NK-92 treated with Interleukin-12 subunit alpha and Interleukin-12 subunit beta, amount 100 ng/mL, for 24 hours (cell line): ENCODE results near the gene M6PR.

Experiments used
- DNase-seq: peaks from one replicate; lab custom pipeline; 2025; lab: John Stamatoyannopoulos, UW

Gene M6PR

GRCh38 chr12:8949342-8950220 is at the start of gene M6PR:
TSS of gene M6PR (minus strand) at chr12:8949645. CDS start at chr12:8946404, 3,241 bp downstream.
- DNase-seq, result peak; percentile 89

GRCh38 chr12:8996682-8997405 is 47.4 kb upstream of the M6PR start:
- DNase-seq, result no peak

- DNase-seq, result no peak
Observed at GRCh38 chr12:8995021-8995775, 45.8 kb upstream of the M6PR start.

GRCh38 chr12:8993827-8994226 is 44.4 kb upstream of the M6PR start:
- no peak for DNase-seq

- DNase-seq, result no peak
Observed at GRCh38 chr12:8991371-8992345, 42.2 kb upstream of the M6PR start.

- DNase-seq, result no peak
Observed at GRCh38 chr12:8989413-8989812, 40.0 kb upstream of the M6PR start, which contains the start of gene KLRG1. TSS of gene KLRG1 (plus strand) at chr12:8989546. CDS start at chr12:8989636, 90 bp downstream.

GRCh38 chr12:8987685-8988084 is 38.2 kb upstream of the M6PR start:
- DNase-seq, result no peak

- no peak for DNase-seq
Observed at GRCh38 chr12:8987163-8987562, 37.7 kb upstream of the M6PR start.

- DNase-seq, result no peak
Observed at GRCh38 chr12:8985213-8985754, 35.8 kb upstream of the M6PR start.

- DNase-seq, result no peak
Observed at GRCh38 chr12:8980137-8980536, 30.7 kb upstream of the M6PR start.

- no peak for DNase-seq
Observed at GRCh38 chr12:8970432-8970831, 21.0 kb upstream of the M6PR start.

- no peak for DNase-seq
Observed at GRCh38 chr12:8969861-8970411, 20.5 kb upstream of the M6PR start.

GRCh38 chr12:8968761-8969160 is 19.3 kb upstream of the M6PR start:
- DNase-seq, result no peak

GRCh38 chr12:8960176-8960575 is 10.7 kb upstream of the M6PR start:
- DNase-seq, result no peak

GRCh38 chr12:8958066-8958465 is 8.6 kb upstream of the M6PR start:
- no peak for DNase-seq

- no peak for DNase-seq
Observed at GRCh38 chr12:8957561-8957960, 8.1 kb upstream of the M6PR start.

- no peak for DNase-seq
Observed at GRCh38 chr12:8956772-8957171, 7.3 kb upstream of the M6PR start.

- no peak for DNase-seq
Observed at GRCh38 chr12:8956073-8956472, 6.6 kb upstream of the M6PR start.

- DNase-seq, result no peak
Observed at GRCh38 chr12:8953773-8954402, 4.4 kb upstream of the M6PR start.

GRCh38 chr12:8951744-8952143 is 2.3 kb upstream of the M6PR start:
- no peak for DNase-seq
